GM12873 (cell line): Measurements from ENCODE around the gene DCDC2C.

Source experiments
- TF ChIP-seq, protein P1 (sequence below): IDR thresholded peaks from 2 replicates; pipeline ENCODE4 v1.5.1; 2012; ENCODE audit warnings: low read depth, mild to moderate bottlenecking, moderate library complexity, low read length, control low read depth; ENCODE audit not compliant: insufficient read depth; ENCODE audit errors: missing control alignments

Gene DCDC2C

DNA sequence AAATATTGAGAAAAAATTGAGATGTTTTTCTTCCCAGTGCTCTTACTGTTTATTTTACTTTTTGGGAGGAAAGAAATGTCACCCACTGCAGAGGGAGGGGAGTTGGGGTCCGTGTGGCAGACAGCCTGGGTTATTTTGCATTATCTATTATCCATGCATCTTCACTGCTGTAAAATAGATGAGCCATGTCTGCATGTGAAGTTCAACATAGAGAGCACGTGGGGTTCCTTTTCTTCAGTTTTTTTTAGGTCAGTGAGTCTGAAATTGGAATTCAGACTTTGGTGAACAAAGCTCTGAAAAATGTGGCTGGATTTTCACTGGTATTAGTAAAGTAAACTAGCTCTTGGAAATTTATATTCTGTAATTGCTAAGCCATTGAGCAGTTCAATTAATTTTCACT is 2.4 kb downstream of the DCDC2C start:
- TF ChIP-seq, protein P1, sequence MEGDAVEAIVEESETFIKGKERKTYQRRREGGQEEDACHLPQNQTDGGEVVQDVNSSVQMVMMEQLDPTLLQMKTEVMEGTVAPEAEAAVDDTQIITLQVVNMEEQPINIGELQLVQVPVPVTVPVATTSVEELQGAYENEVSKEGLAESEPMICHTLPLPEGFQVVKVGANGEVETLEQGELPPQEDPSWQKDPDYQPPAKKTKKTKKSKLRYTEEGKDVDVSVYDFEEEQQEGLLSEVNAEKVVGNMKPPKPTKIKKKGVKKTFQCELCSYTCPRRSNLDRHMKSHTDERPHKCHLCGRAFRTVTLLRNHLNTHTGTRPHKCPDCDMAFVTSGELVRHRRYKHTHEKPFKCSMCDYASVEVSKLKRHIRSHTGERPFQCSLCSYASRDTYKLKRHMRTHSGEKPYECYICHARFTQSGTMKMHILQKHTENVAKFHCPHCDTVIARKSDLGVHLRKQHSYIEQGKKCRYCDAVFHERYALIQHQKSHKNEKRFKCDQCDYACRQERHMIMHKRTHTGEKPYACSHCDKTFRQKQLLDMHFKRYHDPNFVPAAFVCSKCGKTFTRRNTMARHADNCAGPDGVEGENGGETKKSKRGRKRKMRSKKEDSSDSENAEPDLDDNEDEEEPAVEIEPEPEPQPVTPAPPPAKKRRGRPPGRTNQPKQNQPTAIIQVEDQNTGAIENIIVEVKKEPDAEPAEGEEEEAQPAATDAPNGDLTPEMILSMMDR, result no peak

DNA sequence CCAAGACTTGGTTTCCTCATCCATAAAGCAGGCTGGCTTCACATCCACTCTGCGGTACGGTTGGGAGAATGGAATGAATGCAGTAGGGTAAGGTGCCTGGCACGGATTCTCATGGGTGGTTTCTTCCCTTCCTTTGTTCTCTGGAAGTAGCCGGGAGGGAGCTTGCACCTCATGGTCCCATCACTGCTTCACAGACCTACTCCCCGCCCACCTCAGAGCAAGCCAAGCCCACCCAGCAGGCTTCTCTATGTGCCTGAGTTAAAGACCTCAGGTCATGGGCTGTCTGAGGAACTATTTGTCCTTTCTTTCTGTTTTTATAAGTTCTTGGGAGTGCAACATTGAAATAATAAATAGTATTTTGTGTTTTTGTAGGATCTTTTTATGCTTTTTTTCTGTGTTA is 3.5 kb downstream of the DCDC2C start:
- TF ChIP-seq, protein P1, result no peak

DNA sequence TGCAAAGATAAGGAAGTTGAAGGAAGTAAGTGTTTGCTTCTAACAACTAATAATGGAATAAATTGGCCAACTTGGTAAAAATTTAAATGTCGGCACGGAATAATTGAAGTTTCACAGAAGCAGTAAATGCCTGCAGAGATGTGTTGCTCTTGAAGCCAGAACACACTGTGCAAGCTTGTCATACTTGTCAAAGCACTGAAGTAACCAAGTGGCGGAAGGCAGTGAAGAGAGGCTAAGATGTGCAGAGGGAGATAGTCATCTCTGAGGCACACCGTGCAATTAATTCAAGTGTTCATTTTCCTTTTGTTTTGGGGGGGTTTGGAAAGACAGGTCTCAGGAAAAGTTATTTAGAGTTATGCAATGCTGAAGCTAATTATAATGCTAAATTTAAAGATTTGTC is 5.2 kb downstream of the DCDC2C start:
- TF ChIP-seq, protein P1, result no peak

DNA sequence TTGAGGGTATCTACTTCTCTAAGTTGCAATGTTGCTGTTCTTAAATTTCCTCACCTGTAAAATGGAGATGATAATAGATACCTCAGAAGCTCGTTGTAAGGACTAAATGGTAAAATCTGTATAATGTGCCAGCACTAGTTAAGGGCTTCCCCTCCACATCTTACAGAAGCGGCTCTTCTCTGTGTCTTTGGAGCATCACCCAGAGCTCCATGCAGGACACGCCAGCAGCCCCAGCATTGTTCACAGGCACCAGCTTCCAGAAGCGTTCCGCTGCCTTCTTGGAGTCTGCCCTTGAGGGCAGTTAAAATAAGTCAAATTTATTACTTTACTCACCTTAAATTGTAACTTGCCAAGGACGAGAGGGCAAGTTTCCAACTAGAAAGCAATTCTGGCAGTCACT is 5.8 kb downstream of the DCDC2C start:
- TF ChIP-seq, protein P1, result no peak

DNA sequence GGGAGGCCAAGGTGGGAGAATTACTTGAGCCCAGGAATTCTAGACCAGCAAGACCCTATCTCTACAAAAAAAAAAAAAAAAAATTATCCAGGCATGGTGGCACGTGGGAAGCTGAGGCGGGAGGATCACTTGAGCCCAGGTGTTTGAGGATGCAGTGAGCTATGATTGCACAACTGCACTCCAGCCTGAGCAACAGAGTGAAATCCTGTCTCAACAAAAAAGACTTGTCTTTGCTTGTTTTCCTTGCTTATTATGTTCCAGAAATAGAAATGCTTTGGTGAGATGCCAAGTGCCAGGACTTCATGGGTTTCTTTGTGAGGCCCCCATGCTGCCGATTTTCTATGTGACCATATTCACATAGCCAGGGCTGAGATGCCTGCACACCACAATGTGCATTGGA is 9.0 kb downstream of the DCDC2C start:
- TF ChIP-seq, protein P1, result no peak

DNA sequence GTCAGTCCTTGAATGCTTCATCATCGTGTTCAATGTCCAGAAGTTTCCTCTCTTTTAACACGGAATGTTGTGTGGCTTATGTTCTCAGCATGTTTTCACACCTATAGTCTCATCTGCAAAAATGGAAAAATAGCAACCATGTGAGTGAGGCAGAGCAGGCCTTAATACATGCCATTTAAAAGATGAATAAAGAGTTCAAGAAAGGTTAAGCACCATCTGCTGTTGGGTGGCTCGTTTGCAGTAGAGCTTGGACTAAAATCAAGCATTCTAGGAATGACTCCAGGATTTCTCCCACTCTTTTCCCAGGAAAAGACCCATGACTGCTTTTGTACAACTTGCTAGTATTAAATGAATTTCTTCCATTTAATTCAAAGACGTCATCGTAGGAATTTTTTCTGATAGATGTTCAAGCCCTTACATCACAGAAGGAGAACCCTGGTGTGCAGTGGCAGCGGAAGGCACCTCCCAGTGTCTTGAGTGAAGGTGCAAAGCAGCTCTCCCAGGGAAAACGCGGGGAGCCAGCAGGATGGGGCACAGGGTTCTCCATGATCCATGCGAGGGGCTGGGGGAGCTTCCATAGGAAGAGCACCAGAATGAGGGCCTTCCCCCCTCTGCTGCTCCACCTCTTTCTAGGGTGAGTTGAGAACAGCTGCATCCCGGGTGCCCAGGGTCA is 9.6 kb downstream of the DCDC2C start:
- TF ChIP-seq, protein P1, result no peak

DNA sequence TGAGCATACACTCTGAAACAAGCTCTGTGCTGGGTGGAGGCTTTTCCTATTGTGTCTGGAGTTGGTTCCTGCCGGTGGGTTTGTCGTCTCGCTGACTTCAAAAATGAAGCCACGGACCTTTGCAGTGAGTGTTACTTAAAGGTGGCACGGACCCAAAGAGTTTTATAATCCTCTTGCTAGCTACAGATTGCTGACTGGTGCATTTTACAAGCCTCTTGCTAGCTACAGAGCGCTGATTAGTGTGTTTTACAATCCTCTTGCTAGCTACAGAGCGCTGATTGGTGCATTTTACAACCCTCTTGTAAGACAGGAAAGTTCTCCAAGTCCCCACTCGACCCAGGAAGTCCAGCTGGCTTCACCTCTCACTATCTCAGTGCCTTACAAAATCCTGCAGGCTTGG is 15.3 kb downstream of the DCDC2C start:
- TF ChIP-seq, protein P1, result no peak
